GM19023 (cell line): ENCODE measurements around the gene CREG1.

Experiments
- ATAC-seq: cut with Tn5 transposase; IDR thresholded peaks from one replicate; pipeline ENCODE4 v1.9.1; 2021; ENCODE audit warnings: mild to moderate bottlenecking, moderate library complexity; ENCODE audit not compliant: unreplicated experiment

Gene CREG1

DNA sequence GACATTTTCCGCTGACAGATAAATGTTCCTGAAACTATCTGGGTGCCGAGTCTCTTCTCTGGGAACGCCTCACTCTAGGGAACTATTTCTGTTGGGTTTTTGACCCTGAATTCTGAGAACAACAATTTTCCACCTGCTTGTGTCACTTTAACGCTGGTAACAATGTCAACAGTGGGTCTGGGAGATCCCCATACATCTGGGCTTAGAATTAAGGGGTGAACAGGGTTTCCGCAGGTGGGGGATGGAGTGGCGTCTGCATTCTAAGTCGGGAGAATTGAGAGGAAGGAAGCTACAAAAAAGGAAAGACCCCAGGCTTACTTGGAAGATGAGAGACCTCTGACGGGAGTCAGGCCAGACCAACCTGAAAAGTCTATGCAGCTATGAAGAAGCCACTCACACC lies 44.0 kb downstream of the CREG1 start:
- ATAC-seq, result no peak

DNA sequence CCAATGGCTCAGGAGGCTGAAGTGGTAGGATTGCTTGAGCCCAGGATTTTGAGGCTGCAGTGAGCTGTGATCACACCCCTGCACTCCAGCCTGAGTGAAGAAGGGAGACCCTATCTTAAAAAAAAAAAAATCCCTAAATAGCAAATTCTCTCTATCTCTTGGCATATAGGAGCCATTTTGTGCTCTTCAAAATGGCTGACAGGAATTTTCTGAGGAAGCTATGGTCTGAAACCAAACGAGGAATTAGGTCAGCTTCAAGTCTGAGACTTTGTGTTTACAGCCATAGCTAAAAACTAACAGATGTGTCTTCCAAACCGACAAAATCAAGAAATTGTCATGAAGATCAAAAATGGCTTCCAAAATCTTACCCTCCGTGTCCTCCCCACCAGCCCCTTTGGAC lies 45.8 kb downstream of the CREG1 start:
- no peak for ATAC-seq

DNA sequence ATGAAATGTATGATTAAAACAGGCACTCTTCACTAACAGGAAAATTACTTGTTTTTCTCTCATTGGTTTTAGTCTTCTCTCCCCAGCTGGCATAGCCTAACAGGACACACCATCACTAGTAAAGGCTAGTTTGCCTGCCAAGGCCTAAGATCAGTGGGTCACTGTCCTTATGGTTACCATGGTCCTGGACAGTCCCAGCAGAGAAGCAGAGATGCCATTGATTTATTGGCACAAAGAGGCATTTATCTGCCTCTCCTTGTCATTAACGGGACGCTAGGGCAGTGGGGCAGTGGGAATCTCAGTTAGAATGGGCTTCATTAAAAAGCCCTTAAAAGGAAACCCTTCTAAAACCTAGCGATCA lies 49.1 kb downstream of the CREG1 start:
- no peak for ATAC-seq

DNA sequence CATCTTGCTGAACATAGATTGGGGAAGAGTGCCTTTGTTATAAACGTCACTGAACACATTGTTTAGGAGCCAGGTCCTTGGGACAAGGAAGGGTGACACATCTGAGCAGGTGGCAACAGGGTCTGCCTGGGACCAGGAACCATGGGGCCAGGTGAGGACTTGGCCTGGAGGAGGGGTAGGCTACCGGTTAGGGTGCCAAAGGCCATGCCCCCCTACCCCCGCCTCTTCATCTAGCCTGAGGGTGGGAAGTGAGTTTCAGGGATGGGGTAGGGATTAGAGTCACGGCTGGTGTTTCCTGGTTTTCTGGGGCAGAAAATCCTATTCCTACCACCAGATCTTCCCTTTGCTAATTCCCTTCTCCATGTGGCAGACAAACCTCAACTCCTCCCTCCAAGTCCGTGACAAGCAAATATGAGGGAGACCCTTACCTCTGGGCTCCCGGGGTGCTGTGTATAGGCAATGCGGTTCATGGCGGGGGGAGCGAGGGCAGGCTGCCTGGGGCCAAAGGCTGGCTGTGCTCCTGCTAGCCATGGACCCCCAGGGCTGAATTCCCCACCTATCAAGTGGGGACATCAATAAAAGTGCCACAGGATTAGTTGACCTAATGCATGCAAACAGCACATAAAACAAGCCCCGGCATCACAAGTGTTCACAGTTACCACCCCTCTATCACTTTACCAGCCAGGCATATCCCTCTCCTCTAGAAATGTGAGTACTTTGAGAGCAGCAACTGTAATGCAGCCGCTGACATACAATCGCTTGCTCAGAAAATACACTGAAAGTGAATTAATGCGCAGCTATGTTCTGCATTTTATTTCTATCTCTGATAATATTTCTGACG lies 49.7 kb downstream of the CREG1 start:
- no peak for ATAC-seq

DNA sequence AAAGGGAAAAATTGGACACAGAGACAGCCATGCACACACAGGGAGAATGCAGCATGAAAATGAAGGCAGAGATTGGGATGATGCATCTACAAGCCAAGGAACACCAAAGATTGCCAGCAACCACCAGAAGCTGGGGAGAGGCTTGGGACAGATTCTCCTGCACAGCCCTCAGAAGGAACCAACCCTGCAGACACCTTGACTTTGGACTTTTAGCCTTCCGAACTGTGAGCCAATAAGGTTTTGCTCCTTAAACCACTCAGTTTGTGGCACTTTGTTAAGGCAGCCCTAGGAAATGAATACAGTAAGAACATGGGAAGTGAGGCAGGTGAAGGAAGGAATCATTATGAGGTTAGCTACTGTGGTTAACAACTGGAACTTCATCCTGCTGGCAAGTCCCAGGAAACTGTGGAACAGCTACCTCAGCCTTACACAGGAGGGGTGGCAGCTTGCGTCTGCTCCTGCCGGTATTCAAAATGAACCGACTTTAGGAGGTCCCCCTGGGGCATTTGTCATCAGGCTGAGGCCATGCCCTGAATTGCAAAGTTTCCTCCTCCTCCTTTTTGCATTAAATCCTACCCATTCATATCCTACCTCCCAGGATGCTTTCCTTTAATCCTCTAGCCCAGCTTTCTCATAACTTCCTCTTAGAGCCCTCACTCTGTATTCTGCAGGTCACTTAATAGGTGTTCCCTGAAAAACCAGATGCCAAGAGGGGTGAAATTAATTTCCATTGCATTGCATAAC lies 50.7 kb downstream of the CREG1 start:
- ATAC-seq, result no peak

DNA sequence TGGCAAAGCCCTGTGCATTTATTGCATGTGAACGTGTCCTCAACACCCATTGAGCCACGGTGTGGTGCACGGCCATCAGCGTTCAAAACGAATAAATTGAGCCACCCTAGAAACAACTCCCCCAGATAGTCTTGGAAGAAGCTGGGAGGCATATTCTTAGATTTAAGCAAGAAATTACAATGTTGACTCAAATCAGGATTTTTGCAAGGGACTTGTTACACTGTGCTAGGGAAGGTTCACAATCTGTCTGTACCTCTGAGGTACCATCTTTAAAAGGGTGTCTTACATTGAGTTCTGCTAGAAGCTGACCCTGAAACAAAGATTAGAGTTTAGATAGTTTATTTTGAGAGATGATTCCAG lies 51.4 kb downstream of the CREG1 start:
- no peak for ATAC-seq

DNA sequence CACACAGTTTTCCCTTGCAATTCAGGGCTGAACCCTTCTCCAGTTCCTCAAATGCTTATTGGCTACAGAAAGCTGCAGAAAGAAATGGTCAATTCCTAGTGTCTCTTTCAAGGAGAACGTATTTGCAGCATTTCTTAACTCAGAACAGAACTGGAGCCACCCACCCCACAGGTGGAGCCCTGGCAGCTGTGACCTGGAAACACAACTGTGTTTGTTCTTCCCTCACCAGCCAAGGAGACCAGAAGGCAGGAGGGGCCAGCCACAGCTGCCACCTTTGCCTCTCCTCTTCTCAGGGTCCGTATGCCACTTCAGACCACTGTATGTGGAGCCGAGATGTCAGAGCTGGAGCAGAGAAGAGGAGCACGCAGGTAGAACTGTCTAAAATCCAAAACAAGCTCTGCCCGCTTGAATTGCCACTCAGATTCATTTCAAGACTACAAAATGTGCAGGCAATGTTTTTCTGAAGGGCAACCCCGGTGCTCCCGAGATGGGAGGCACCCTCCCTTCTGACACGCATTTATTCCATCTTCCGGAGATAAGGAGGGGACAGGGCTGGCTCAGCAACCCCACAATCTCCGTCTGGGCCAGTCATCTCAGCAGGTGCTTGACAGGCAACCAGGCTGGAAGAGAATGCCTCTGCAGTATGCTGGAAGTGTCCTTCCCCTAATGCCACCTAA lies 51.9 kb downstream of the CREG1 start:
- no peak for ATAC-seq

DNA sequence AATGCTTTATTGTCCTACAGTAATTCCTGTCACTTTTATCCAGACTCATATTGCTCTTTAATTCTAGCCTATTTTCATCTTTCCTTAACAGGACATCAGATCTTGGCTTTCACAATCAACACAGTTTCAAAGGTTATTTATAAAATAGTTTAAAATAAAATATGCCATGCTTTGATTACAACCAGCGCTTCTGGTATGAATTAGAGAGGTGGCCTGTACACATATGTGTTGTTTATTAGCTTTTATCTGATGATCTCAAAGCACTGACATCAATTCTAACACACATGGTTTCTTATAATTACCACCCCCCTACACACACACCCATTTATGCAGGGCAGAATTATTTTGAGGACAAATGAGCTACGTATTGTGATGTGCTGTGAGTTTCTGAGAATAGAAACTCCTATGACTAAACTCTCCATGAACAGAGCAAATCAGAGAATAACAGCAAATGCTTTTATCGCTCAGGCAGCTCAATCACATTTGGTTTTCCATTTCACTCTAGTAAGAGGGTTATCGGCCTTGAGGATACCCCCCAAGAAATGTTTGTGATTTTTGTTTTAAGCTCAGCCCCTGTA lies 53.2 kb downstream of the CREG1 start:
- ATAC-seq, result no peak

DNA sequence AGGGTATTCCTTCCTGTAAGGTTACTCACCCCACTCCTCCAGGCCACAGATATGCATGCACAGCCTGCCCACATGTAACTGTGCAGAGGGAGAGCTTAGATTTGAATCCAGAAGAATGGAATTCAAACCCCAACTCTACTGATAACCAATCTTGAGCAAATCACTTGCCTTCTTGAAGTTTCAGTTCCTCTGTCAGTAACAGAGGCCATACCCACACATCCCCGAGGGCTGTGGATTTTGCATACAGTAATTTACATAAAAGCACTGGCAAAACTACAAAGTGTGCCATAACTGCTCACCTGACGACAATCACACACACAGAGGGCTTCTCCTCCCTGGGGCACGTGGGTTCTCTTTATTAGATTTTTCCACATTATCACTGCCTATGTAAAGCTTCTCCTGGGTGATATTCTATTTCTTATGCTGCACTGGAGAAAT lies 53.9 kb downstream of the CREG1 start:
- peak; percentile 97 for ATAC-seq

DNA sequence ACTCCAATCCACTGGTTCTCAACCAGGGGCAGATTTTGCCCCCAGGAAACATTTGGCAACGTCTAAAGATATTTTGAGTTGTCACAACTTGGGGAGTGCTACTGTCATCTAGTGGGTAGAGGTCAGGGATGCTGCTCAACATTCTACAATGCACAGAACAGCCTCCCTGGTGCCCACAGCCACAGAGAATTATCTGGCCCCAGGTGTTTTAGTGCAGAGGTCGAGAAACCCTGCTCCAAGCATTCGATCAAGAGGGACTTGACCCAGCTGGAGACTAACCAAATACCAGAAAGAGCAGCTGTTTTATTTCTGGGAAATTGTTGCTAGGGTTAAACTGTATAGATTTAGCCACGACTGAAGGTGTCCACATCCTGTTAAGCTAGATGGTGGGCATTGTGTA lies 54.5 kb downstream of the CREG1 start:
- no peak for ATAC-seq

DNA sequence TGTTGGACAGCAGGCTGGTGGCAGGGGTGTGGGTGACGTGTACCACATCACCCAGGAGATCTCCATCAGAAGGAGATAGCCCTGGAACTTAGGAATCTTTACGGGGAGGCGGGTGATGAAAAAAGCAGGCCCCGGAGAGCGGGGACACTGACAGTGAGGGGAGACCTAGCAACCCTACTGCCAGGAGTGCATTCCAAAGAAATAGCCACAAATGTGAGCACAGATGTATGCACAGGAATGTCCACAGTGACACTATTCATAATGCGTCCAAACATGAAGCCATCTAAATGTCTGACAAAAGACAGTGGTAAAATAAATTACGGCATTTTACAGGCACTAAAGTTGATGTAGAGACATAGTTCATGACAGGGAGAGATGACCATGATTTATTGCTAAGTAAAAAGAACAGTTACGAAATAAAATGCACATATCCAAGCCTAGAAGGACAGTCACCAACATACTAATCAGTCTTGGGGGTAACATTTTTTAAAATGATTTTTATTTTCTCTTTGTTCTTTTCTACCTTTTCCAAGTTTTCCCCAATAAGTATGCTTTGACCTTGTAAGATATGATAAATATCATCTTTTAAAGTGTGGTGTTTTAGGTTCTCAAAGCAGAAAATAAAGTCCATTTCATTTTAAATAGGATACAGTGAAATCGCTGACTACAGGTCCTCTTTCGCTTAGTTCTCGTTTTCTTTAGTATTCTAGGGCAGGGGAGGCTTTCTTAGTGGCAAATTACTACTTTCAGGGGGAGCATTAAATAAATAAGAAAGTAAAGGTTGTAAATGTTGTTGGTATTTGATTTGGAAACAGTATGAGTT lies 56.6 kb downstream of the CREG1 start:
- no peak for ATAC-seq

DNA sequence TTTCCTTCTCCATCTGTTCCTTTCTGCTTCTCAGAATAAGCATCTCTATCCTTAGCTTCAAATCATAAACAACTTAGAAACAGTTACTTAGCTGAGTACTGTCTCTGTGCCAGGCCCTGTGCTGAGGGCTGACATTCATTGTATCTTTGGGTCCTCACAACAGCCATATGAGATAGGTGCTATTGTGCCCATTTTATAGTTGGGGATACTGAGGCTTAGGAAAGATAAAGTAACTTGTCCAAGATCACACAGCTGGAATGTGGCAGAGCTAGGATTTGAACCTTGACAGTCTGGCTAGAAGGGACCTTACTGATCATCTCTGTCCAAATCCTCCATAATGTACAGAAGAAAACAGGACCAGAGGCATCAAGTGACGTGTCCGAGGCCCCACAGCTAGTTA lies 60.2 kb downstream of the CREG1 start:
- ATAC-seq, result no peak

DNA sequence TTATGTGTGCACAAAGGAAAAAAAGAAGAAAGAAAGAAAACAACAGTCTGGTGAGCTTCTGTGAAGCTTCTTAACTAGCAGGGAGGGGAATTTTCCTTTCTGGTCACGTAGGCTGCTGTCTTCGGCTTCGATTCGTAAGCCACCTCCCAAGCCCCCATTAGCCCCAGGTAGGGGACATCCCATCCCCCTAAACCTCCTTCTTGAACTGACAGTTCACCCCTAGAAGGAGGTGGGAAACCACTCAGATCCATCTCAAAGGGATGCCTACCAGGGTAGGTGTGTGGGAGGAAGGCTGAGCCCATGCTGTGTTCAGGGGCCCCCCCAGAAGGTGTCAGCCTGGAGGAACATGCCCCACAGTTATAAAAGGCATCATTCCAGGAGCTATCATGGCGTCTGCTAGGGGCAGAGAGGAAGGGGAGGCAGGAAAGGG lies 61.1 kb downstream of the CREG1 start:
- no peak for ATAC-seq

DNA sequence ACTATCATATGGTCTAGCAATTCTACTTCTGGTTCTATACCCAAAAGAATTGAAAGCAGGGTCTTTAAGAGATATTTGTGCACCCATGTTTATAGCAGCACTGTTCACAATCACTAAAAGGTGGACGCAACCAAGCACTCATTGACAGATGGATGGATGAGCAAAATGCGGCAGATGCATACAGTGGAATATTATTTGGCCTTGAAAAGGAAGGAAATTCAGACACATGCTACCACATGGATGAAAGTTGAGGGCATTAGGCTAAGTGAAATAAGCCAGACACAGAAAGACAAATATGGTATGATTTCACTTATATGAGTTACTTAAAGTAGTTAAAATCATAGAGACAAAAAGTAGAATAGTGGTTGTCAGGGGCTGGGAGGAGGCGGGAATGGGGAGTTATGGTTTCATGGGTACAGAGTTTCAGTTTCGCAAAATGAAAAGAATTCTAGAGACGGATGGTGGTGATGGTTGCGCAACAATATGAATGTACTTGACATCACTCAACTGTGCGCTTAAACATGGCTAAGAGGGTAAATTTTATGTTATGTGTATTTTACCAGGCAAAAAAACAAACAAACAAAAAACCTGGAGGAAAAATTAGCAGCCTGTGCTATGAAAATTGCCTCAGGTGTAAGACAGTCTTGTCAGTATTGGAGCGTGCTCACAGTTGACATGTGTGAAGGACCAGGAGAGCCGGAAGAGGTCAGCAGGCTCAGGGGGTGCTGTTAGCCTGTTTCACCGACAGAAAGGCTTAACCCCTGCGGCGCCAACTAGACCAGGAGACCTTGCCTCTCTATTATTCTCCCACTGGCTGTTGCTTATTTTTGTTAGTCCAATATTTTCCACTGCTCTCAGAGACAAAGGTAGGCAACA lies 61.7 kb downstream of the CREG1 start:
- no peak for ATAC-seq
